ENCODE measurements around the gene STAT2. TPM values are rescaled to one million over a fixed set of nuclear protein-coding genes. Genes with fewer than 3 reads are reported as not detected.

STAT2 gene
- total and polyA plus RNA-seq, 2 donors (not counting 1 experiment from before 2014, with no cell fraction given), result 148 to 368 TPM

DNA sequence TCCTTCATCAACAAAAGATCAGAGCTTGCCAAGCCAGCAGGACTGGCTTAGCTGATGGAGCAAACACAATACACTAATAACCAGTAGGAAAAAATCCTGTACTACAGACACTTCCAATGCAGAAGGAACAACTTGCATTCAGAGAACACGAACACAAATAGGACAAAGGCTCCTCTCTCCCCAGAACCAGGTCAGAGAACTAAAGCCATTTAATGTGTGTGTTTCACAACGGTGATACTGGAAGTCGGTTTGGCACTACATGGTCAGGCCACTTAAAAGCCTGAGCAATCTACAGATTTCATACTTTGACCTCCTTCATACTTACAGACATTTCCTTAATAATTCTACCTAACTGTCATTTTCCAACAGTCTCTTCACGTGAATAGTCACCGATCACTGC is 66.1 kb downstream of the STAT2 start:
- H3K36me3 ChIP-seq (ENCODE audit: control insufficient read depth, insufficient read depth, low read length), result peaks cover 5% of the 10 kb centered on the region
- H3K27ac ChIP-seq (ENCODE audit: insufficient read depth, low read length), result no peak overlapping the region
- H3K9me3 ChIP-seq (ENCODE audit: control insufficient read depth, insufficient read depth, low read depth, low read length), result no peaks in the 10 kb centered on the region
- no peak overlapping the region for H3K4me3 ChIP-seq (replicated peaks in 1 of 4; ENCODE audit: control extremely low read depth in 1 of 4, insufficient read depth in 1 of 4, low read depth in 3 of 4, low read length in 4 of 4)
- TF ChIP-seq, protein P1, sequence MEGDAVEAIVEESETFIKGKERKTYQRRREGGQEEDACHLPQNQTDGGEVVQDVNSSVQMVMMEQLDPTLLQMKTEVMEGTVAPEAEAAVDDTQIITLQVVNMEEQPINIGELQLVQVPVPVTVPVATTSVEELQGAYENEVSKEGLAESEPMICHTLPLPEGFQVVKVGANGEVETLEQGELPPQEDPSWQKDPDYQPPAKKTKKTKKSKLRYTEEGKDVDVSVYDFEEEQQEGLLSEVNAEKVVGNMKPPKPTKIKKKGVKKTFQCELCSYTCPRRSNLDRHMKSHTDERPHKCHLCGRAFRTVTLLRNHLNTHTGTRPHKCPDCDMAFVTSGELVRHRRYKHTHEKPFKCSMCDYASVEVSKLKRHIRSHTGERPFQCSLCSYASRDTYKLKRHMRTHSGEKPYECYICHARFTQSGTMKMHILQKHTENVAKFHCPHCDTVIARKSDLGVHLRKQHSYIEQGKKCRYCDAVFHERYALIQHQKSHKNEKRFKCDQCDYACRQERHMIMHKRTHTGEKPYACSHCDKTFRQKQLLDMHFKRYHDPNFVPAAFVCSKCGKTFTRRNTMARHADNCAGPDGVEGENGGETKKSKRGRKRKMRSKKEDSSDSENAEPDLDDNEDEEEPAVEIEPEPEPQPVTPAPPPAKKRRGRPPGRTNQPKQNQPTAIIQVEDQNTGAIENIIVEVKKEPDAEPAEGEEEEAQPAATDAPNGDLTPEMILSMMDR (conservative IDR thresholded peaks at IDR 0.05 in 1 of 2, IDR thresholded peaks at IDR 0.05 in 1 of 2; ENCODE audit: low read depth in 1 of 2, low read length in 2 of 2), result no peak
- TF ChIP-seq EZH2 (IDR thresholded peaks at IDR 0.05; ENCODE audit: low read length, missing control alignments), result no peak
- no peak overlapping the region for H2AFZ ChIP-seq (ENCODE audit: low read length)
- no peaks in the 10 kb centered on the region for H4K20me1 ChIP-seq (ENCODE audit: control insufficient read depth, extremely low read depth, insufficient read depth, low read length)
- H3K4me2 ChIP-seq (ENCODE audit: extremely low read depth, insufficient read depth, low read length), result no peak overlapping the region
- DNase-seq (ENCODE audit: low read depth in 2 of 2), result no peak
- no peaks in the 10 kb centered on the region for H3K27me3 ChIP-seq (ENCODE audit: control insufficient read depth, insufficient read depth, low read length)
- H3K79me2 ChIP-seq (ENCODE audit: control insufficient read depth, insufficient read depth, low read length), result peaks cover 82% of the 10 kb centered on the region
- no peak overlapping the region for H3K9ac ChIP-seq (ENCODE audit: insufficient read depth, low read length)
- peaks cover 3% of the 10 kb centered on the region for H3K4me1 ChIP-seq (ENCODE audit: control insufficient read depth, extremely low read depth, insufficient read depth, low read length)

Other genes with a start within 250 kb of the STAT2 start
- 2,664 and 4,175 TPM in 2 replicates for gene RPL41, start 243.5 kb downstream of the STAT2 start, total RNA-seq
- 6,961 and 9,604 TPM in 2 replicates for gene RPL41, start 243.5 kb downstream of the STAT2 start, polyA plus RNA-seq
- 5.6 and 7.2 TPM in 2 replicates for gene ZC3H10, start 241.8 kb downstream of the STAT2 start, total RNA-seq
- gene ZC3H10, start 241.8 kb downstream of the STAT2 start, polyA plus RNA-seq, result 1.8 and 1.9 TPM in 2 replicates
- 261 and 446 TPM in 2 replicates for gene ESYT1, start 231.8 kb downstream of the STAT2 start, total RNA-seq
- gene ESYT1, start 231.8 kb downstream of the STAT2 start, polyA plus RNA-seq, result 182 and 260 TPM in 2 replicates
- 71.7 and 98.6 TPM in 2 replicates for gene MYL6B, start 207.5 kb downstream of the STAT2 start, total RNA-seq
- 87.7 and 99.1 TPM in 2 replicates for gene MYL6B, start 207.5 kb downstream of the STAT2 start, polyA plus RNA-seq
- 1,163 and 1,517 TPM in 2 replicates for gene MYL6, start 201.7 kb downstream of the STAT2 start, total RNA-seq
- 6,238 and 7,941 TPM in 2 replicates for gene MYL6, start 201.7 kb downstream of the STAT2 start, polyA plus RNA-seq
- gene SMARCC2, start 170.6 kb downstream of the STAT2 start, total RNA-seq, result 55.5 and 70.8 TPM in 2 replicates
- gene SMARCC2, start 170.6 kb downstream of the STAT2 start, polyA plus RNA-seq, result 60.2 and 69.6 TPM in 2 replicates
- 120 and 199 TPM in 2 replicates for gene RNF41, start 138.2 kb downstream of the STAT2 start, total RNA-seq
- gene RNF41, start 138.2 kb downstream of the STAT2 start, polyA plus RNA-seq, result 88.4 and 99.7 TPM in 2 replicates
- gene NABP2, start 135.8 kb downstream of the STAT2 start, total RNA-seq, result 25.9 and 29.2 TPM in 2 replicates
- gene NABP2, start 135.8 kb downstream of the STAT2 start, polyA plus RNA-seq, result 39.7 and 65.5 TPM in 2 replicates
- not detected in 2 replicates for gene SLC39A5, start 130.1 kb downstream of the STAT2 start, total RNA-seq
- not detected in 2 replicates for gene SLC39A5, start 130.1 kb downstream of the STAT2 start, polyA plus RNA-seq
- 9.0 and 14.9 TPM in 2 replicates for gene ANKRD52, start 101.7 kb downstream of the STAT2 start, total RNA-seq
- 12.2 and 15.8 TPM in 2 replicates for gene ANKRD52, start 101.7 kb downstream of the STAT2 start, polyA plus RNA-seq
- 6.4 and 9.1 TPM in 2 replicates for gene COQ10A, start 93.2 kb downstream of the STAT2 start, total RNA-seq
- 14.2 and 16.2 TPM in 2 replicates for gene COQ10A, start 93.2 kb downstream of the STAT2 start, polyA plus RNA-seq
- 70.4 and 117 TPM in 2 replicates for gene CS, start 59.8 kb downstream of the STAT2 start, total RNA-seq
- gene CS, start 59.8 kb downstream of the STAT2 start, polyA plus RNA-seq, result 170 and 228 TPM in 2 replicates
- 47.3 and 48.2 TPM in 2 replicates for gene CNPY2, start 44.1 kb downstream of the STAT2 start, total RNA-seq
- gene CNPY2, start 44.1 kb downstream of the STAT2 start, polyA plus RNA-seq, result 124 and 142 TPM in 2 replicates
- gene PAN2, start 26.1 kb downstream of the STAT2 start, total RNA-seq, result 18.5 and 25.9 TPM in 2 replicates
- gene PAN2, start 26.1 kb downstream of the STAT2 start, polyA plus RNA-seq, result 11.4 and 17.3 TPM in 2 replicates
- gene IL23A, start 21.2 kb downstream of the STAT2 start, total RNA-seq, result 0.17 TPM in 1 of 2 replicates, not detected in the other
- gene IL23A, start 21.2 kb downstream of the STAT2 start, polyA plus RNA-seq, result 0.12 TPM in 1 of 2 replicates, not detected in the other
- not detected in 2 replicates for gene APOF, start 2.8 kb upstream of the STAT2 start, total RNA-seq
- not detected in 2 replicates for gene APOF, start 2.8 kb upstream of the STAT2 start, polyA plus RNA-seq
- gene TIMELESS, start 89.3 kb upstream of the STAT2 start, total RNA-seq, result 3.6 and 5.9 TPM in 2 replicates
- gene TIMELESS, start 89.3 kb upstream of the STAT2 start, polyA plus RNA-seq, result 1.2 and 3.8 TPM in 2 replicates
- not detected in 2 replicates for gene MIP, start 94.5 kb upstream of the STAT2 start, total RNA-seq
- not detected in 2 replicates for gene MIP, start 94.5 kb upstream of the STAT2 start, polyA plus RNA-seq
- 1.0 and 1.7 TPM in 2 replicates for gene SPRYD4, start 108.5 kb upstream of the STAT2 start, total RNA-seq
- 2.1 and 3.0 TPM in 2 replicates for gene SPRYD4, start 108.5 kb upstream of the STAT2 start, polyA plus RNA-seq
- under 0.01 and 0.17 TPM in 2 replicates for gene GLS2, start 128.1 kb upstream of the STAT2 start, total RNA-seq
- gene GLS2, start 128.1 kb upstream of the STAT2 start, polyA plus RNA-seq, result 0.03 and 0.08 TPM in 2 replicates
- gene RBMS2, start 161.7 kb upstream of the STAT2 start, total RNA-seq, result 11.3 and 23.1 TPM in 2 replicates
- gene RBMS2, start 161.7 kb upstream of the STAT2 start, polyA plus RNA-seq, result 66.9 and 76.2 TPM in 2 replicates

Measured in fibroblast of lung (primary cell).